Measurements from ENCODE around the gene GFOD2.

The GFOD2 gene

GRCh38 chr16:67628216-67628615 is 90.9 kb downstream of the GFOD2 start:
- no peak for DNase-seq
